PC-9 (cell line): ENCODE data around the gene KIF1C. TPM values are rescaled to one million over a fixed set of nuclear protein-coding genes. Genes with fewer than 3 reads are reported as not detected.

ENCODE experiments used
- BruUV-seq: library from RNA; stranded (reverse); fragments of 400-500 nt; replicated peaks from 2 replicates; lab custom pipeline; 2021; lab: Mats Ljungman, UMichigan
- CTCF ChIA-PET: fragments of 300-600 bp; sonication (Branson Sonifier 250); formaldehyde crosslinking; loops from one replicate; lab custom pipeline; 2022; ENCODE audit warnings: antibody characterized with exemption; lab: Charles Lee
- POLR2A ChIA-PET: fragments of 300-600 bp; sonication (Branson Sonifier 250); formaldehyde crosslinking; loops from one replicate; lab custom pipeline; 2022; ENCODE audit warnings: antibody characterized with exemption; ENCODE audit not compliant: unreplicated experiment; lab: Charles Lee
- DNase-seq, 2 experiments: peaks; one replicate each; pipeline versions ENCODE4 v3.0.0 to v3.0.0-alpha.2; 2015 to 2022; ENCODE audit warnings: mixed read lengths in 1 of 2
- H2AFZ ChIP-seq: fragments of 200-600 bp; sonication (generic); 2 replicates; pipeline ENCODE4 v1.8.1; 2017; ENCODE audit warnings: antibody characterized with exemption
- H3F3A ChIP-seq: fragments of 200-600 bp; sonication (generic); 2 replicates; pipeline ENCODE4 v1.8.1; 2017; ENCODE audit warnings: antibody characterized with exemption, mild to moderate bottlenecking, low read depth; ENCODE audit not compliant: insufficient read depth
- H3K27ac ChIP-seq: fragments of 200-600 bp; sonication (generic); 2 replicates; pipeline ENCODE4 v1.6.1; 2016; ENCODE audit warnings: mixed run types
- H3K27me3 ChIP-seq: fragments of 200-600 bp; sonication (generic); 2 replicates; pipeline ENCODE4 v1.6.1; 2016; ENCODE audit warnings: low read depth, mixed run types; ENCODE audit not compliant: insufficient read depth
- H3K36me3 ChIP-seq: fragments of 200-600 bp; sonication (generic); 2 replicates; pipeline ENCODE4 v1.6.1; 2016; ENCODE audit warnings: low read depth, mixed run types
- H3K4me1 ChIP-seq: fragments of 200-600 bp; sonication (generic); replicated peaks from 2 replicates; pipeline ENCODE4 v1.6.1; 2016; ENCODE audit warnings: mixed run types; ENCODE audit not compliant: insufficient read depth
- H3K4me2 ChIP-seq: fragments of 200-600 bp; sonication (generic); 2 replicates; pipeline ENCODE4 v1.6.1; 2017; ENCODE audit warnings: mixed run types
- H3K4me3 ChIP-seq: fragments of 200-600 bp; sonication (generic); 2 replicates; pipeline ENCODE4 v1.6.1; 2016; ENCODE audit warnings: mixed run types
- H3K79me2 ChIP-seq: fragments of 200-600 bp; sonication (generic); 2 replicates; pipeline ENCODE4 v1.6.1; 2017; ENCODE audit warnings: low read depth, mixed run types
- H3K9me2 ChIP-seq: fragments of 200-600 bp; sonication (generic); 2 replicates; pipeline ENCODE4 v1.8.1; 2017; ENCODE audit warnings: mild to moderate bottlenecking; ENCODE audit not compliant: insufficient read depth
- H3K9me3 ChIP-seq: fragments of 200-600 bp; sonication (generic); 2 replicates; pipeline ENCODE4 v1.8.1; 2016; ENCODE audit warnings: low read depth; ENCODE audit not compliant: insufficient read depth
- H4K20me1 ChIP-seq: fragments of 200-600 bp; sonication (generic); 2 replicates; pipeline ENCODE4 v1.8.1; 2017; ENCODE audit not compliant: insufficient read depth
- EZH2 ChIP-seq: fragments of 200-600 bp; sonication (generic); IDR thresholded peaks from 2 replicates; pipeline ENCODE4 v1.8.0; 2017; ENCODE audit warnings: antibody characterized with exemption, low read depth
- intact Hi-C: fragments of 100-400 bp; cut with micrococcal nuclease; formaldehyde crosslinking; loops from one replicate; pipeline ENCODE4 v1.10.0; 2022; ENCODE audit not compliant: unreplicated experiment
- total RNA-seq: library from RNA; stranded (reverse); gene quantifications from 2 replicates; pipeline ENCODE4 v1.2.3, GENCODE V29; 2021
- TF ChIP-seq, protein P1 (sequence below): fragments of 200-600 bp; sonication (generic); conservative IDR thresholded peaks from 2 replicates; pipeline ENCODE4 v1.6.1; 2017; ENCODE audit warnings: mixed run types, antibody characterized with exemption, mild to moderate bottlenecking, moderate library complexity

KIF1C gene
- total RNA-seq, 1 experiment from 2014 or later = 215 TPM

- POLR2A ChIA-PET = interaction anchor here (0.9 kb wide), 1 partner anchor 256 kb away, joined by 7 read pairs; no protein-coding TSS in a partner anchor
- H3K79me2 ChIP-seq = peaks cover 12% of the 10 kb centered on the region
- no peaks in the 10 kb centered on the region for H3K9me3 ChIP-seq
- CTCF ChIA-PET = no interaction called here
- H3K36me3 ChIP-seq = no peaks in the 10 kb centered on the region
- no peaks in the 10 kb centered on the region; the same call in 1 of the 2 replicates for H4K20me1 ChIP-seq
- H3K9me2 ChIP-seq = no peaks in the 10 kb centered on the region
- H3K4me1 ChIP-seq = peaks cover 11% of the 10 kb centered on the region
- TF ChIP-seq EZH2 = no peak
- no peak for DNase-seq
- no peak overlapping the region for H2AFZ ChIP-seq
- no peak overlapping the region for H3K4me2 ChIP-seq
- peaks cover 18% of the 10 kb centered on the region; the same call in 1 of the 2 replicates for H3F3A ChIP-seq
- BruUV-seq = no TSS peak
- no peaks in the 10 kb centered on the region for H3K27me3 ChIP-seq
- H3K4me3 ChIP-seq = no peak overlapping the region
- intact Hi-C loops = no loop called here
- H3K27ac ChIP-seq = no peak overlapping the region
These were observed 3.6 kb upstream of the KIF1C start for GRCh38 chr17:4994081-4994595.

- peaks cover 14% of the 10 kb centered on the region; the same call in 1 of the 2 replicates for H3K36me3 ChIP-seq
- peaks cover 22% of the 10 kb centered on the region for H3K79me2 ChIP-seq
- H3K27ac ChIP-seq = no peak overlapping the region
- POLR2A ChIA-PET = interaction anchor here (0.6 kb wide), 1 partner anchor 11 kb away, joined by 4 read pairs; no protein-coding TSS in a partner anchor
- no peaks in the 10 kb centered on the region for H3K9me2 ChIP-seq
- H3K9me3 ChIP-seq = no peaks in the 10 kb centered on the region
- H3K4me2 ChIP-seq = peak overlapping the region; percentile 97
- H3K4me3 ChIP-seq = peak overlapping the region; percentile 76
- intact Hi-C loops = no loop called here
- H3F3A ChIP-seq = peaks cover 8% of the 10 kb centered on the region; the same call in 1 of the 2 replicates
- H2AFZ ChIP-seq = peak overlapping the region; percentile 90
- BruUV-seq = no TSS peak
- TF ChIP-seq, protein P1, sequence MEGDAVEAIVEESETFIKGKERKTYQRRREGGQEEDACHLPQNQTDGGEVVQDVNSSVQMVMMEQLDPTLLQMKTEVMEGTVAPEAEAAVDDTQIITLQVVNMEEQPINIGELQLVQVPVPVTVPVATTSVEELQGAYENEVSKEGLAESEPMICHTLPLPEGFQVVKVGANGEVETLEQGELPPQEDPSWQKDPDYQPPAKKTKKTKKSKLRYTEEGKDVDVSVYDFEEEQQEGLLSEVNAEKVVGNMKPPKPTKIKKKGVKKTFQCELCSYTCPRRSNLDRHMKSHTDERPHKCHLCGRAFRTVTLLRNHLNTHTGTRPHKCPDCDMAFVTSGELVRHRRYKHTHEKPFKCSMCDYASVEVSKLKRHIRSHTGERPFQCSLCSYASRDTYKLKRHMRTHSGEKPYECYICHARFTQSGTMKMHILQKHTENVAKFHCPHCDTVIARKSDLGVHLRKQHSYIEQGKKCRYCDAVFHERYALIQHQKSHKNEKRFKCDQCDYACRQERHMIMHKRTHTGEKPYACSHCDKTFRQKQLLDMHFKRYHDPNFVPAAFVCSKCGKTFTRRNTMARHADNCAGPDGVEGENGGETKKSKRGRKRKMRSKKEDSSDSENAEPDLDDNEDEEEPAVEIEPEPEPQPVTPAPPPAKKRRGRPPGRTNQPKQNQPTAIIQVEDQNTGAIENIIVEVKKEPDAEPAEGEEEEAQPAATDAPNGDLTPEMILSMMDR = no peak
- no peak for TF ChIP-seq EZH2
- no peaks in the 10 kb centered on the region for H3K27me3 ChIP-seq
- H3K4me1 ChIP-seq = peaks cover 17% of the 10 kb centered on the region
- CTCF ChIA-PET = no interaction called here
- H4K20me1 ChIP-seq = peaks cover 5% of the 10 kb centered on the region
- DNase-seq = no peak
These were observed 429 bp downstream of the KIF1C start for GRCh38 chr17:4998027-4998731.

- ChIA-PET CTCF (no interaction called here), POLR2A (no interaction called here)
These were observed 1.1 kb downstream of the KIF1C start for GRCh38 chr17:4998732-4999429.

More at GRCh38 chr17:4998732-4999429, 1.1 kb downstream of the KIF1C start:
- H3K79me2 ChIP-seq = peaks cover 22% of the 10 kb centered on the region
- H2AFZ ChIP-seq = peak overlapping the region; percentile 90; the same call in 1 of the 2 replicates
- no peak for TF ChIP-seq EZH2
- TF ChIP-seq, protein P1 = no peak
- H3K4me3 ChIP-seq = peak overlapping the region; percentile 76
- no peak overlapping the region for H3K27ac ChIP-seq
- peaks cover 5% of the 10 kb centered on the region for H4K20me1 ChIP-seq
- peaks cover 17% of the 10 kb centered on the region for H3K4me1 ChIP-seq
- no TSS peak for BruUV-seq
- peak in 1 of 2 experiments; percentile 46 for DNase-seq
- H3K4me2 ChIP-seq = peak overlapping the region; percentile 97
- no peaks in the 10 kb centered on the region for H3K27me3 ChIP-seq
- no peaks in the 10 kb centered on the region for H3K9me2 ChIP-seq
- H3F3A ChIP-seq = peaks cover 8% of the 10 kb centered on the region; the same call in 1 of the 2 replicates
- intact Hi-C loops = no loop called here
- H3K36me3 ChIP-seq = peaks cover 14% of the 10 kb centered on the region; the same call in 1 of the 2 replicates
- no peaks in the 10 kb centered on the region for H3K9me3 ChIP-seq
